AG09309 (cell line): ENCODE results near the gene EDA.

ENCODE experiments used
- DNase-seq: peaks from one replicate; pipeline ENCODE4 v3.0.0-alpha.2; 2010; ENCODE audit warnings: low read depth
- H3K4me3 ChIP-seq: 2 replicates; pipeline ENCODE4 v1.5.1; 2011; ENCODE audit warnings: mild to moderate bottlenecking, low read depth, low read length, moderate library complexity; ENCODE audit not compliant: control insufficient read depth
- CTCF ChIP-seq: IDR thresholded peaks from 2 replicates; pipeline ENCODE4 v1.5.1; 2011; ENCODE audit warnings: mild to moderate bottlenecking, low read depth, low read length, inconsistent platforms; ENCODE audit not compliant: insufficient read depth, control insufficient read depth; ENCODE audit errors: missing control alignments

EDA gene

DNA sequence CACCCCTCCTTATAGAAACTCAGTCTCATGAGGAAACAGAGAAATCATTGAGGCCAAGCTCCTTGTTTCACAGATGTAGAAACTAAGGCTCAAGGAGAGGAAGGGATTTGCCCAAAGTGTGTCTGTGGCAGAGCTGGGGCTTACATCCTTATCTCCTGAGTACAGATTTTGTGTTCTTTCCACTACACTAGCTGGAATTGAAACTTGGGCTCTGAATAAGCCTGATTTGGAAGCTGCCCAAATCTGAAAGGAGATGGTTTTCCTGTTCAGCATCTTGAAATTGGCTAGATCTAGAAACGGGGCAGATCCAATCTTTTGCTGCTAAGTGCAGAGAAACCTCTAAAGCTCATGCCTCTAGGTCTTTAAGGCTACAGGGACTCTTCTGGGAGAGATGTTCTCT, 409.6 kb downstream of the EDA start:
- no peak for TF ChIP-seq CTCF
- no peak for DNase-seq

DNA sequence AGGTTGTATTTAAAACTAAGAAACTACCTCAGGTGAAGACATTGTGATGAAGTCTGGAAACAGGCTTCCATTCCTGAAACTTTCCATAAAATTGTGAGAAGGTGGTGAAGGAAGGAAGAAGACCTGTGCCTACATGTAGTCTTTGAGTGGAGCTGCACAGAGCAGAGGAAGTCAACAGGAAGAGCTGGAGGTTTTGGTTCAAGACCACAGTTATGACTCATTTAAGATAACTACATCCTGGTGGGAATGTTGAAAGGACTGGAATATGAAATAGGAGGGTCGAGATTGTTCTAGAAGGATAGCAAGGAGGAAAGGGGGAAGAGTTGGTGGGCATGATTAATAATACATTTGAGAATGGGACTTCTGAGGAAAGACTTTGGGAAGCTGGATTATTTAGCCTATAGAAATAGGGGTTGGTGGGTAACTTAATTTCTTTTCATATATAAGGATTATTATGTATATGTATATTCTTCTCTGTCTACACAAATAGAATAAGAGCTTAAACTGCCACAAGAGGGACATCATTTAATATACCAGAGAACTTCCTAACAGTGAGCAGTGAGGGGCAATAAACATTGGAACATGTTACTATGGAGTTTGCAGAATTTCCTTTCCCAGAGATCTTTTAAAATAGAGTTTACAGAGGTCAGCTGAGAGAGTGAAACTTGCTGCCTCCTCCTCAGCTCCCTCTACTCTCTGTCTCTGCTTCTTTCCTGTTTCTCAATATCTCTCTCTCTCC, 410.4 kb downstream of the EDA start:
- no peak overlapping the region for H3K4me3 ChIP-seq
- DNase-seq = no peak
- no peak for TF ChIP-seq CTCF

More for the DNA sequence above, 409.6 kb downstream of the EDA start:
- H3K4me3 ChIP-seq = no peak overlapping the region

DNA sequence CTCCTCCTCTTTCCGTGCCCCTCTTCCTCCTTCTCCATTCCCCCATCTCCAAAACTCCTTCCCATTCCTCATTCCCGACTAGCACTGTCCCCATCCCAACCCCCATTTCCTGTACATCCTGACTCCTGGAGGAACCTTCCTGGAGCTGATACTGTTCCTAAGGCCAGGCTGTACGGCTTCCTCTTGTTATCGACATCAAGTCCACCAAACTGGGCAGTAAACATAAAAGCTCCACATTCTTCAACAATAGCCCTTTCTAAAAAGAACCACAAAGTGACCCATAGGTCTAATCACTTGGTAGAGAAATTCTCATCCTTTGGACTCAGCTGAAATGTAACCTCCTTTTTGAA, 410.9 kb downstream of the EDA start:
- no peak for TF ChIP-seq CTCF
- H3K4me3 ChIP-seq = no peak overlapping the region
- no peak for DNase-seq

- H3K4me3 ChIP-seq = no peak overlapping the region
- DNase-seq = no peak
- TF ChIP-seq CTCF = no peak
Observed at GRCh38 chrX:70029863-70030262, 413.9 kb downstream of the EDA start.

DNA sequence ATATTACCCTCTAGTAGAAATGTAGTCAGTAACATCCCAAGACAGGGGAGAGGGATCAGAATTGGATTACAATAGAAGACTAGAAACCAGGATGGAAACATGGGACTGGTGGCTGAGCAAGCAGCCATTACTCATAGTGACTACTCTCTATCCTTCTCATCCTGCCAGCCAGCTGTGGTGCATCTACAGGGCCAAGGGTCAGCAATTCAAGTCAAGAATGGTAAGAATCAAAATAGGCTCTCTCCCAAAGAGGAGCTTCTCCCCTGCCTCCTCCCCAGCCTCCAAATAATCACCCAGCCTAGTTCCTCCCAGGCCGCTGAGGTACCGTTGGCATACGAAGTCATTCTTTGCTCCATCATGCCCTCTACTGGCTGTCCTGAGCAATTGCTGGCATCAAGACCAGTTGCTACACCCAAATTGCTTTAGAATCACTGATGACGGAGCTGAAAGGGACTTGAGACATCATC, 414.4 kb downstream of the EDA start:
- H3K4me3 ChIP-seq = no peak overlapping the region
- peak; percentile 73 for TF ChIP-seq CTCF
- DNase-seq = no peak

GRCh38 chrX:70032792-70033191, 416.9 kb downstream of the EDA start:
- no peak overlapping the region for H3K4me3 ChIP-seq
- no peak for TF ChIP-seq CTCF
- no peak for DNase-seq
